Measurements from ENCODE around the gene PTPRM. TPM values are rescaled to one million over a fixed set of nuclear protein-coding genes. Genes with fewer than 3 reads are reported as not detected.

Gene PTPRM
- total RNA-seq (3.6 TPM), polyA plus RNA-seq (1 to 10 TPM; 1.1 to 4.6 (median 2.6) TPM)

DNA sequence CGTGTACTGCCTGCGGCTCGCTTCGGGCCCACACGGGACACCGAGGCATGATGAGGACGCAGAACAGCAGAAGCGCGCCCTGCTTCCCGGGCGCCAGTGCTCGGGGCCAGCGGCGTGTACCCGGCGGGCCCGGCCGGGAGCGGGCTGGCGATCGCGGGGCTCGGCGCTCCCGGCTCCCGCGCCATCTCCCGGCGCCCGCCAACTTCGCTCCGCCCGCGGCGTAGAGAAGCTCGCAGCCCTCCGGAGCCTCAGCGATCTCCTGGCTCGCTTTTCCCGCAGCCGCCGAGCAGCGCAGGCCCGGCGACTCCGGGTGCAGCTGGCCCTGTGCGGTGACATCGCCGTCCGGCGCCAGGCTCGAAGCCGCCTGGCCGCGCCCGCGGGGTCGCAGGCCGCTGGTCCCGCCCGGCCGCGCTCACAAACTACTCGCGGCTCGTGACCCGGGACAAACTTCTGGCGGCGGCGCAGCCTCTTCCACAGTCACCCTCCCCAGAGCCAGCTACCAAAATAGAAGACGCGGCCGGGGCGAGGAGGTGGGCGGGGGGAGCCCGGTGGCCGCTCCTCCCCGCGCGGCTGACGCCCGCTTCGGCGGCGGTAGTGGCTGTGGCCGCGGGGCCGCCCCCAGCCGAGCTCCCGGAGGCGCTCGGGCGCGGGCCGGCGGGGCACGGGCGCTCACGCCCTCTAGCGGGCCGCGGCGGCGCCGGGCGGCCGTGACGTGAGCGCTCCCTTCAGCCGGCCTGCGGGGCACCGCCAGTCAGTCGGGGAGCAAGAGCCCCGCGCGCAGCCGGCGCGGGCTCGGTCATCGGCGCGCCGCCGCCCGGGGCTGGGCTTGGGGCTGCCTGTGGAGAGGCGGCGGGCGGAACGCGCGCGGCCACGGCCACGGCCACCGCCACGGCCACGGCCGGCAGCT lies at the start of gene PTPRM:
Gene PTPRM (plus strand): TSS at position 750 of the 907 bp plus-strand sequence. CDS start 503 bp downstream, outside the sequence.
- Histone ChIP-seq H3K27ac (ENCODE audit: insufficient read depth, low read length, poor library complexity, severe bottlenecking) (no peak within 1 kb of the TSS), H3K4me3 (ENCODE audit: low read depth, low read length) (no peak within 1 kb of the TSS), H3K9me3 (ENCODE audit: control insufficient read depth in 2 of 2, low read length in 2 of 2) (no peaks in the 10 kb centered on the region), H3K4me1 (ENCODE audit: control insufficient read depth, insufficient read depth, low read length, poor library complexity, severe bottlenecking) (no peaks in the 10 kb centered on the region), H3K36me3 (ENCODE audit: control insufficient read depth, insufficient read depth, low read length) (no peaks in the 10 kb centered on the region), H3K27me3 (ENCODE audit: control insufficient read depth, insufficient read depth, low read length) (peaks cover 23% of the 10 kb centered on the region)
- ATAC-seq (ENCODE audit: low read depth in 2 of 2) (peak; percentile 62 to 65), DNase-seq (peak; percentile 19 to 49 (median 39))
- H3K4me1 Mint-ChIP-seq: peaks cover 0 to 17% (median 6%) of the 10 kb centered on the region in 4 donors
- H3K4me3 Mint-ChIP-seq: peak within 1 kb of the TSS in 1 of 4 donors; percentile 41
- H3K27ac Mint-ChIP-seq: no peak within 1 kb of the TSS
- peaks cover 41% of the 10 kb centered on the region for H3K27me3 Mint-ChIP-seq
- H3K9me3 Mint-ChIP-seq: peaks cover 0 to 6% (median 2%) of the 10 kb centered on the region in 7 donors
- H3K36me3 Mint-ChIP-seq: no peaks in the 10 kb centered on the region

DNA sequence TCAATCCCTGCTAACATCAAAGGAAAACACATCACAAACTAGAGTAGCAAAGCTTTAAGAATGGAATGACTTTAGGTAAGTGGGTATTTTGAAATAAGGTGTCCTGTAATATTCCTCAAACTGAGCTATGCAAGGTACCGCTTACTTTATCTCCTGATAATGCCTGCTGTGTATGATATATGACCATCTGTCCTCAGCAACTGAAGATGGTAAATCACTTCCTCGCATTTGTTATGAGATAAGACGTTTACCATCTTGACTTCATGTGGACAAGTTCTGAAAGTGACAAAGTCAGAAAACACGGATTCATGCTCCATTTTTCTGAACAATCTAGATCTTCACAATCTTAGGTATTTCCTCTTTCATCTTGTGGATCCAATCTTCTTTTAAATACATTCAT lies 49.3 kb upstream of the PTPRM start:
- no peak for DNase-seq
- Histone ChIP-seq H3K4me3 (ENCODE audit: low read depth, low read length) (no peak overlapping the region), H3K36me3 (ENCODE audit: control insufficient read depth, insufficient read depth, low read length) (no peaks in the 10 kb centered on the region), H3K4me1 (ENCODE audit: control insufficient read depth, insufficient read depth, low read length, poor library complexity, severe bottlenecking) (no peaks in the 10 kb centered on the region), H3K27ac (ENCODE audit: insufficient read depth, low read length, poor library complexity, severe bottlenecking) (no peak overlapping the region), H3K27me3 (ENCODE audit: control insufficient read depth, insufficient read depth, low read length) (no peaks in the 10 kb centered on the region), H3K9me3 (ENCODE audit: control insufficient read depth in 2 of 2, low read length in 2 of 2) (no peaks in the 10 kb centered on the region)
- no peaks in the 10 kb centered on the region for H3K27me3 Mint-ChIP-seq
- H3K36me3 Mint-ChIP-seq: no peaks in the 10 kb centered on the region
- no peak for ATAC-seq (ENCODE audit: low read depth in 2 of 2)
- no peak overlapping the region for H3K27ac Mint-ChIP-seq
- no peaks in the 10 kb centered on the region for H3K4me1 Mint-ChIP-seq
- peaks cover 0 to 4% (median 2%) of the 10 kb centered on the region in 7 donors for H3K9me3 Mint-ChIP-seq
- no peak overlapping the region for H3K4me3 Mint-ChIP-seq

- no peak overlapping the region for H3K4me3 Mint-ChIP-seq
- no peaks in the 10 kb centered on the region for H3K4me1 ChIP-seq (ENCODE audit: control insufficient read depth, insufficient read depth, low read length, poor library complexity, severe bottlenecking)
- H3K27ac ChIP-seq (ENCODE audit: insufficient read depth, low read length, poor library complexity, severe bottlenecking): no peak overlapping the region
- no peaks in the 10 kb centered on the region for H3K4me1 Mint-ChIP-seq
- ATAC-seq (ENCODE audit: low read depth in 2 of 2) (no peak), DNase-seq (no peak)
- H3K9me3 ChIP-seq (ENCODE audit: control insufficient read depth in 2 of 2, low read length in 2 of 2): no peaks in the 10 kb centered on the region
- H3K36me3 ChIP-seq (ENCODE audit: control insufficient read depth, insufficient read depth, low read length): no peaks in the 10 kb centered on the region
- no peaks in the 10 kb centered on the region for H3K27me3 ChIP-seq (ENCODE audit: control insufficient read depth, insufficient read depth, low read length)
- peaks cover 0 to 4% (median 2%) of the 10 kb centered on the region in 7 donors for H3K9me3 Mint-ChIP-seq
- H3K36me3 Mint-ChIP-seq: no peaks in the 10 kb centered on the region
- no peak overlapping the region for H3K4me3 ChIP-seq (ENCODE audit: low read depth, low read length)
- no peaks in the 10 kb centered on the region for H3K27me3 Mint-ChIP-seq
- no peak overlapping the region for H3K27ac Mint-ChIP-seq
These were observed 46.8 kb upstream of the PTPRM start for GRCh38 chr18:7520200-7520785.

DNA sequence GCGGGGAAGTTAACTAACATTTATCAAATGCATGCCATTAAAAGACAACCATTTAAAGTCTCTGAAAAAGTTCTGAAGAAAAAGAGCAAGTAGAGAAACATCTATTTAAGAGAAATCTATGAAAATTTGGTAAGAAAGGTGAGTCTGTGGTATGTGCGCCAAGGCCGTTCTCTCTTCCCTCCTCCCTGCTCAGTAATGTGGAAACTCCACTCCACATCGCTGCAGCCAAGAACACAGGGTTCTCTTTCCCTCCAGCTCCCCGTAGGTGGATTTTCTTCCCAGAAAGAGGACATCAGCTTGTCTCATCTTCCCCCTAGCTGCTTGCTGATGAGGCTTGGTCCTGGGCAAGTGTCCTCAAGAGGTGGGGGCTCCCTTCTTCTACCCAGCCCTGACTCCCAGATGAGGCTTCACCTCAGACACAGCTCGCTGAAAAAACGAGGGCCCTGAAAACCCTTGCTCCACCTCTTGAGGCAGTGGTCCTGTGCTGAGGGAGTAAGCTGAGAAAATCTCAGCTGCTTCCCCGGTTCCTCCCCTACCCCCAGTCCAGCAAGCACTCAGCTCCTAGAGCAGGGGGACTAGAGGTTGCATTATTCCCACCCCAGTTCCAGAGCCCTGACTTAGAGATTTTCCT lies 45.8 kb upstream of the PTPRM start:
- no peaks in the 10 kb centered on the region for H3K27me3 ChIP-seq (ENCODE audit: control insufficient read depth, insufficient read depth, low read length)
- Mint-ChIP-seq H3K4me1 (no peaks in the 10 kb centered on the region), H3K4me3 (no peak overlapping the region), H3K9me3 (peaks cover 0 to 4% (median 2%) of the 10 kb centered on the region in 7 donors), H3K27me3 (no peaks in the 10 kb centered on the region), H3K27ac (no peak overlapping the region), H3K36me3 (no peaks in the 10 kb centered on the region)
- H3K4me1 ChIP-seq (ENCODE audit: control insufficient read depth, insufficient read depth, low read length, poor library complexity, severe bottlenecking): no peaks in the 10 kb centered on the region
- H3K4me3 ChIP-seq (ENCODE audit: low read depth, low read length): no peak overlapping the region
- no peak for DNase-seq
- ATAC-seq (ENCODE audit: low read depth in 2 of 2): no peak
- H3K36me3 ChIP-seq (ENCODE audit: control insufficient read depth, insufficient read depth, low read length): no peaks in the 10 kb centered on the region
- no peak overlapping the region for H3K27ac ChIP-seq (ENCODE audit: insufficient read depth, low read length, poor library complexity, severe bottlenecking)
- no peaks in the 10 kb centered on the region for H3K9me3 ChIP-seq (ENCODE audit: control insufficient read depth in 2 of 2, low read length in 2 of 2)

- Mint-ChIP-seq H3K4me3 (no peak overlapping the region), H3K27ac (no peak overlapping the region), H3K27me3 (no peaks in the 10 kb centered on the region), H3K4me1 (no peaks in the 10 kb centered on the region), H3K9me3 (peaks cover 0 to 7% (median 1%) of the 10 kb centered on the region in 7 donors), H3K36me3 (no peaks in the 10 kb centered on the region)
- no peaks in the 10 kb centered on the region for H3K4me1 ChIP-seq (ENCODE audit: control insufficient read depth, insufficient read depth, low read length, poor library complexity, severe bottlenecking)
- no peak overlapping the region for H3K4me3 ChIP-seq (ENCODE audit: low read depth, low read length)
- H3K27me3 ChIP-seq (ENCODE audit: control insufficient read depth, insufficient read depth, low read length): no peaks in the 10 kb centered on the region
- no peak overlapping the region for H3K27ac ChIP-seq (ENCODE audit: insufficient read depth, low read length, poor library complexity, severe bottlenecking)
- H3K36me3 ChIP-seq (ENCODE audit: control insufficient read depth, insufficient read depth, low read length): no peaks in the 10 kb centered on the region
- DNase-seq (no peak), ATAC-seq (ENCODE audit: low read depth in 2 of 2) (no peak)
- H3K9me3 ChIP-seq (ENCODE audit: control insufficient read depth in 2 of 2, low read length in 2 of 2): no peaks in the 10 kb centered on the region
These were observed 43.3 kb upstream of the PTPRM start for GRCh38 chr18:7523772-7524171.

GRCh38 chr18:7524786-7525185 lies 42.3 kb upstream of the PTPRM start:
- no peaks in the 10 kb centered on the region for H3K9me3 ChIP-seq (ENCODE audit: control insufficient read depth in 2 of 2, low read length in 2 of 2)
- Mint-ChIP-seq H3K27me3 (no peaks in the 10 kb centered on the region), H3K4me1 (no peaks in the 10 kb centered on the region), H3K4me3 (peak overlapping the region in 1 of 4 donors; percentile 32), H3K27ac (no peak overlapping the region), H3K36me3 (no peaks in the 10 kb centered on the region), H3K9me3 (peaks cover 0 to 8% (median 0%) of the 10 kb centered on the region in 7 donors)
- H3K27ac ChIP-seq (ENCODE audit: insufficient read depth, low read length, poor library complexity, severe bottlenecking): no peak overlapping the region
- H3K36me3 ChIP-seq (ENCODE audit: control insufficient read depth, insufficient read depth, low read length): no peaks in the 10 kb centered on the region
- no peaks in the 10 kb centered on the region for H3K27me3 ChIP-seq (ENCODE audit: control insufficient read depth, insufficient read depth, low read length)
- H3K4me1 ChIP-seq (ENCODE audit: control insufficient read depth, insufficient read depth, low read length, poor library complexity, severe bottlenecking): no peaks in the 10 kb centered on the region
- ATAC-seq (ENCODE audit: low read depth in 2 of 2) (no peak), DNase-seq (no peak)
- no peak overlapping the region for H3K4me3 ChIP-seq (ENCODE audit: low read depth, low read length)

GRCh38 chr18:7532942-7533341 lies 34.2 kb upstream of the PTPRM start:
- Histone ChIP-seq H3K4me3 (ENCODE audit: low read depth, low read length) (no peak overlapping the region), H3K4me1 (ENCODE audit: control insufficient read depth, insufficient read depth, low read length, poor library complexity, severe bottlenecking) (no peaks in the 10 kb centered on the region), H3K36me3 (ENCODE audit: control insufficient read depth, insufficient read depth, low read length) (no peaks in the 10 kb centered on the region), H3K9me3 (ENCODE audit: control insufficient read depth in 2 of 2, low read length in 2 of 2) (no peaks in the 10 kb centered on the region), H3K27ac (ENCODE audit: insufficient read depth, low read length, poor library complexity, severe bottlenecking) (no peak overlapping the region), H3K27me3 (ENCODE audit: control insufficient read depth, insufficient read depth, low read length) (no peaks in the 10 kb centered on the region)
- peaks cover 0 to 6% (median 4%) of the 10 kb centered on the region in 7 donors for H3K9me3 Mint-ChIP-seq
- ATAC-seq (ENCODE audit: low read depth in 2 of 2) (no peak), DNase-seq (no peak)
- H3K36me3 Mint-ChIP-seq: no peaks in the 10 kb centered on the region
- no peaks in the 10 kb centered on the region for H3K4me1 Mint-ChIP-seq
- H3K27ac Mint-ChIP-seq: no peak overlapping the region
- no peak overlapping the region for H3K4me3 Mint-ChIP-seq
- peaks cover 4% of the 10 kb centered on the region for H3K27me3 Mint-ChIP-seq
